K562 (cell line): Measurements from ENCODE around the gene KCP. TPM values are rescaled to one million over a fixed set of nuclear protein-coding genes. Genes with fewer than 3 reads are reported as not detected.
A peak's percentile ranks its signal among the peaks of the same experiment; 100 is the strongest.

Experiments
- BHLHE40 ChIP-seq: IDR thresholded peaks from 2 replicates; pipeline ENCODE4 v1.6.1; 2011; ENCODE audit warnings: low read length, improper control_type of control experiment
- ELF2 ChIP-seq: fragments of 250-450 bp; sonication (Bioruptor Pico); IDR thresholded peaks from 2 replicates; pipeline ENCODE4 v1.5.0; 2021; ENCODE audit warnings: mild to moderate bottlenecking
- ERF ChIP-seq: fragments of 450-650 bp; formaldehyde crosslinking; IDR thresholded peaks from 2 replicates; pipeline ENCODE4 v1.4.0; 2020; ENCODE audit warnings: mild to moderate bottlenecking, mixed read lengths
- HDAC1 ChIP-seq, 2 experiments: fragments of 450-650 bp; IDR thresholded peaks; 2 replicates each; pipeline ENCODE4 v1.6.1; 2016 to 2017; ENCODE audit warnings: inconsistent platforms in 1 of 2, mild to moderate bottlenecking in 1 of 2, moderate library complexity in 1 of 2
- KLF16 ChIP-seq: IDR thresholded peaks from 2 replicates; pipeline ENCODE4 v1.6.1; 2016; ENCODE audit warnings: antibody characterized with exemption
- PPARD ChIP-seq: fragments of 250-450 bp; sonication (Bioruptor Pico); IDR thresholded peaks from 2 replicates; pipeline ENCODE4 v1.8.0; 2022; ENCODE audit warnings: inconsistent platforms, mild to moderate bottlenecking, moderate library complexity
- SREBF1 ChIP-seq: fragments of 150-350 bp; IDR thresholded peaks from 2 replicates; pipeline ENCODE4 v1.6.1; 2014; ENCODE audit warnings: antibody characterized with exemption, low read depth, low read length, borderline replicate concordance
- SRSF1 ChIP-seq: fragments of 200-400 bp; formaldehyde crosslinking; IDR thresholded peaks from 2 replicates; pipeline ENCODE4 v1.6.1; 2017; ENCODE audit warnings: mild to moderate bottlenecking, low read depth, low read length, moderate library complexity
- ZNF175 ChIP-seq: fragments of 200-800 bp; sonication (Bioruptor generic); IDR thresholded peaks from 2 replicates; pipeline ENCODE4 v1.6.1; 2016; ENCODE audit warnings: low read depth, mild to moderate bottlenecking, missing genetic modification characterization, missing compliant biosample characterization
- ZNF184 ChIP-seq: sonication (generic); formaldehyde crosslinking; IDR thresholded peaks from 2 replicates; pipeline ENCODE4 v1.5.0; 2020; ENCODE audit warnings: missing genetic modification reagents
- ZNF830 ChIP-seq: fragments of 250-450 bp; sonication (Bioruptor Pico); IDR thresholded peaks from 2 replicates; pipeline ENCODE4 v1.5.0; 2021; ENCODE audit warnings: mild to moderate bottlenecking
- polyA plus RNA-seq, 8 experiments: library from polyadenylated mRNA; depleted of rRNA in 4 of 8; stranded (reverse) in 5 of 8; unstranded in 3 of 8; fragments of >200 nt; fragmentation: Nextera tagmentation in 2 of 8; fragmentation: Illumina TruSeq in 1 of 8; extraction: Ambion mirVana in 2 of 8; extraction: Trizol in 1 of 8; gene quantifications; 2 replicates each; pipeline versions ENCODE4 v1.2.1 to v1.2.3, GENCODE V29; 2011 to 2014; ENCODE audit warnings: inconsistent platforms in 1 of 8, missing spikeins in 1 of 8
- total RNA-seq, 7 experiments: library from RNA; depleted of rRNA in 6 of 7; stranded (reverse); fragments of >200 nt in 6 of 7; fragmentation: Illumina TruSeq in 2 of 7; extraction: Trizol in 2 of 7; gene quantifications; 2 replicates each; pipeline versions ENCODE4 v1.2.1 to v1.2.3, GENCODE V29; 2011 to 2021; ENCODE audit warnings: low replicate concordance in 1 of 7
- TF ChIP-seq, protein P1 (sequence below): fragments of 450-650 bp; IDR thresholded peaks from 2 replicates; pipeline ENCODE4 v1.6.1; 2014; ENCODE audit warnings: low read depth, mild to moderate bottlenecking, moderate library complexity, borderline replicate concordance
- TF ChIP-seq, protein P2 (sequence below): fragments of 450-650 bp; IDR thresholded peaks from 2 replicates; pipeline ENCODE4 v1.6.1; 2016; ENCODE audit warnings: antibody characterized with exemption
- TF ChIP-seq, protein P3 (sequence below): fragments of 250-450 bp; sonication (Bioruptor Pico); IDR thresholded peaks from 2 replicates; pipeline ENCODE4 v1.4.0; 2020; ENCODE audit warnings: mild to moderate bottlenecking, moderate library complexity
- TF ChIP-seq, protein P4 (sequence below): sonication (generic); formaldehyde crosslinking; IDR thresholded peaks from 2 replicates; pipeline ENCODE4 v1.8.1; 2023; ENCODE audit warnings: mild to moderate bottlenecking, missing genetic modification reagents
- TF ChIP-seq, protein P5 (sequence below): fragments of 200-800 bp; sonication (Bioruptor generic); IDR thresholded peaks from 2 replicates; pipeline ENCODE4 v1.6.1; 2017; ENCODE audit warnings: missing genetic modification characterization, missing compliant biosample characterization

KCP gene
- total and polyA plus RNA-seq, 9 of the 15 experiments (the other 6 are each of a cell fraction or from before 2014, with no cell fraction given): 0.06 to 0.17 (median 0.12) TPM; not detected in 3

DNA sequence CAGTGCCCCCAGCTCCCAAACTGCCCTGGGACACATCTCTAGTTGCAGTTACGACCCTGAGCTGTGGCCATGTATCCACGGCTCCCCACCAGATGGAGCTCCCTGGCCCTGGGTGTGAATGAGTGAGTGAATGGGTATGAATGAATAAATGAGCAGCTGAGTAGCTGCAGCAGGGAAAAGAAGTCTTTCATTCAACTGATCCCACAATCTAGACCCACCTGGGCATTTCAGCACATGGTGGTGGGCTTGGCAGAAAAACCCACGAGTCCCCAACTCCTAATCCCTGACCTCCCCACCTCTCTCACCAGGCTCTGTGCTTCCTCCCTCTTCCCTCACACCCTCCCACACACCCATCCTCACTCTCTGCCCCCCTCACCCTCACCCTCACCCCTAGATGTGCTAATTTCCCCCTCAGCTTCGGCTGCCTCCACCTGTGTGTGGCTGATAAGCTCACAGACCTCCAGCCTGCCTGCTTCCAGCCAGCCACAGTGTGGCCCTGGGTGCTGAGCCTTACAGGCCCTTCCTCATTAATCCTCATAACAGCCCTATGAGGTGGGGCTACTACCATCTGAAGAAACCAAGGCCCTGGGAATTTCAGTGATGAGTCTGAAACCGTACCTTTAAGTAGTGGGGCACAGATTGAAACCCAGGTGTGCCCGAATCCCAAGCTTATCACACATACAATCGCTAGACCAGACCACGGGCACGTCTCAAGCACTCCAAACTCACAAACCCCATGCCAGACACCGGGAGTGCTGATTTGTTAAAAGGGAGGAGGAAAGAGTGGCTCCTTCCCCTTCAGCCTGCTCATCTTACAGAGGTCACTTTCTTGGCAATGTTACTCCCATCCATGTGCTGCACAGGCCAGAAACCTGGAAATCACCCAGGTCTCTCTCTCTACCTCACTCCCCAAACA lies 50.1 kb downstream of the KCP start (continued):
- TF ChIP-seq, protein P1, sequence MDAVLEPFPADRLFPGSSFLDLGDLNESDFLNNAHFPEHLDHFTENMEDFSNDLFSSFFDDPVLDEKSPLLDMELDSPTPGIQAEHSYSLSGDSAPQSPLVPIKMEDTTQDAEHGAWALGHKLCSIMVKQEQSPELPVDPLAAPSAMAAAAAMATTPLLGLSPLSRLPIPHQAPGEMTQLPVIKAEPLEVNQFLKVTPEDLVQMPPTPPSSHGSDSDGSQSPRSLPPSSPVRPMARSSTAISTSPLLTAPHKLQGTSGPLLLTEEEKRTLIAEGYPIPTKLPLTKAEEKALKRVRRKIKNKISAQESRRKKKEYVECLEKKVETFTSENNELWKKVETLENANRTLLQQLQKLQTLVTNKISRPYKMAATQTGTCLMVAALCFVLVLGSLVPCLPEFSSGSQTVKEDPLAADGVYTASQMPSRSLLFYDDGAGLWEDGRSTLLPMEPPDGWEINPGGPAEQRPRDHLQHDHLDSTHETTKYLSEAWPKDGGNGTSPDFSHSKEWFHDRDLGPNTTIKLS: no peak
- peak; percentile 64; the same call in 1 of the 2 replicates for TF ChIP-seq ERF (CRISPR knock-in tag)
- TF ChIP-seq, protein P2, sequence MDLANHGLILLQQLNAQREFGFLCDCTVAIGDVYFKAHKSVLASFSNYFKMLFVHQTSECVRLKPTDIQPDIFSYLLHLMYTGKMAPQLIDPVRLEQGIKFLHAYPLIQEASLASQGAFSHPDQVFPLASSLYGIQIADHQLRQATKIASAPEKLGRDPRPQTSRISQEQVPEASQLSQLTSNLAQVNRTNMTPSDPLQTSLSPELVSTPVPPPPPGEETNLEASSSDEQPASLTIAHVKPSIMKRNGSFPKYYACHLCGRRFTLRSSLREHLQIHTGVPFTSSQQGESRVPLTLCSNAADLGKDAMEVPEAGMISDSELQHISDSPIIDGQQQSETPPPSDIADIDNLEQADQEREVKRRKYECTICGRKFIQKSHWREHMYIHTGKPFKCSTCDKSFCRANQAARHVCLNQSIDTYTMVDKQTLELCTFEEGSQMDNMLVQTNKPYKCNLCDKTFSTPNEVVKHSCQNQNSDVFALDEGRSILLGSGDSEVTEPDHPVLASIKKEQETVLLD: peak; percentile 96
- TF ChIP-seq PPARD (CRISPR knock-in tag): no peak
- peak; percentile 64 to 98; a peak in 3 of 4 replicates for TF ChIP-seq HDAC1 (IDR thresholded peaks at IDR 0.05)
- TF ChIP-seq ZNF184 (CRISPR knock-in tag): no peak
- 0 out of 2 replicates have a peak, but pooled peaks have one; percentile 4 for TF ChIP-seq SREBF1
- TF ChIP-seq, protein P3, sequence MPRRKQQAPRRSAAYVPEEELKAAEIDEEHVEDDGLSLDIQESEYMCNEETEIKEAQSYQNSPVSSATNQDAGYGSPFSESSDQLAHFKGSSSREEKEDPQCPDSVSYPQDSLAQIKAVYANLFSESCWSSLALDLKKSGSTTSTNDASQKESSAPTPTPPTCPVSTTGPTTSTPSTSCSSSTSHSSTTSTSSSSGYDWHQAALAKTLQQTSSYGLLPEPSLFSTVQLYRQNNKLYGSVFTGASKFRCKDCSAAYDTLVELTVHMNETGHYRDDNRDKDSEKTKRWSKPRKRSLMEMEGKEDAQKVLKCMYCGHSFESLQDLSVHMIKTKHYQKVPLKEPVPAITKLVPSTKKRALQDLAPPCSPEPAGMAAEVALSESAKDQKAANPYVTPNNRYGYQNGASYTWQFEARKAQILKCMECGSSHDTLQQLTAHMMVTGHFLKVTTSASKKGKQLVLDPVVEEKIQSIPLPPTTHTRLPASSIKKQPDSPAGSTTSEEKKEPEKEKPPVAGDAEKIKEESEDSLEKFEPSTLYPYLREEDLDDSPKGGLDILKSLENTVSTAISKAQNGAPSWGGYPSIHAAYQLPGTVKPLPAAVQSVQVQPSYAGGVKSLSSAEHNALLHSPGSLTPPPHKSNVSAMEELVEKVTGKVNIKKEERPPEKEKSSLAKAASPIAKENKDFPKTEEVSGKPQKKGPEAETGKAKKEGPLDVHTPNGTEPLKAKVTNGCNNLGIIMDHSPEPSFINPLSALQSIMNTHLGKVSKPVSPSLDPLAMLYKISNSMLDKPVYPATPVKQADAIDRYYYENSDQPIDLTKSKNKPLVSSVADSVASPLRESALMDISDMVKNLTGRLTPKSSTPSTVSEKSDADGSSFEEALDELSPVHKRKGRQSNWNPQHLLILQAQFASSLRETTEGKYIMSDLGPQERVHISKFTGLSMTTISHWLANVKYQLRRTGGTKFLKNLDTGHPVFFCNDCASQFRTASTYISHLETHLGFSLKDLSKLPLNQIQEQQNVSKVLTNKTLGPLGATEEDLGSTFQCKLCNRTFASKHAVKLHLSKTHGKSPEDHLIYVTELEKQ (CRISPR knock-in tag): no peak
- peak; percentile 89 for TF ChIP-seq KLF16
- no peak for TF ChIP-seq ZNF175
- TF ChIP-seq ZNF830 (CRISPR knock-in tag): 0 out of 2 replicates have a peak, but pooled peaks have one; percentile 13
- TF ChIP-seq ELF2 (CRISPR knock-in tag): no peak
- peak; percentile 50; the same call in 1 of the 2 replicates for TF ChIP-seq BHLHE40
- TF ChIP-seq, protein P4, sequence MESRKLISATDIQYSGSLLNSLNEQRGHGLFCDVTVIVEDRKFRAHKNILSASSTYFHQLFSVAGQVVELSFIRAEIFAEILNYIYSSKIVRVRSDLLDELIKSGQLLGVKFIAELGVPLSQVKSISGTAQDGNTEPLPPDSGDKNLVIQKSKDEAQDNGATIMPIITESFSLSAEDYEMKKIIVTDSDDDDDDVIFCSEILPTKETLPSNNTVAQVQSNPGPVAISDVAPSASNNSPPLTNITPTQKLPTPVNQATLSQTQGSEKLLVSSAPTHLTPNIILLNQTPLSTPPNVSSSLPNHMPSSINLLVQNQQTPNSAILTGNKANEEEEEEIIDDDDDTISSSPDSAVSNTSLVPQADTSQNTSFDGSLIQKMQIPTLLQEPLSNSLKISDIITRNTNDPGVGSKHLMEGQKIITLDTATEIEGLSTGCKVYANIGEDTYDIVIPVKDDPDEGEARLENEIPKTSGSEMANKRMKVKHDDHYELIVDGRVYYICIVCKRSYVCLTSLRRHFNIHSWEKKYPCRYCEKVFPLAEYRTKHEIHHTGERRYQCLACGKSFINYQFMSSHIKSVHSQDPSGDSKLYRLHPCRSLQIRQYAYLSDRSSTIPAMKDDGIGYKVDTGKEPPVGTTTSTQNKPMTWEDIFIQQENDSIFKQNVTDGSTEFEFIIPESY (CRISPR knock-in tag): peak; percentile 40; the same call in 1 of the 2 replicates
- TF ChIP-seq SRSF1: no peak
- TF ChIP-seq, protein P5, sequence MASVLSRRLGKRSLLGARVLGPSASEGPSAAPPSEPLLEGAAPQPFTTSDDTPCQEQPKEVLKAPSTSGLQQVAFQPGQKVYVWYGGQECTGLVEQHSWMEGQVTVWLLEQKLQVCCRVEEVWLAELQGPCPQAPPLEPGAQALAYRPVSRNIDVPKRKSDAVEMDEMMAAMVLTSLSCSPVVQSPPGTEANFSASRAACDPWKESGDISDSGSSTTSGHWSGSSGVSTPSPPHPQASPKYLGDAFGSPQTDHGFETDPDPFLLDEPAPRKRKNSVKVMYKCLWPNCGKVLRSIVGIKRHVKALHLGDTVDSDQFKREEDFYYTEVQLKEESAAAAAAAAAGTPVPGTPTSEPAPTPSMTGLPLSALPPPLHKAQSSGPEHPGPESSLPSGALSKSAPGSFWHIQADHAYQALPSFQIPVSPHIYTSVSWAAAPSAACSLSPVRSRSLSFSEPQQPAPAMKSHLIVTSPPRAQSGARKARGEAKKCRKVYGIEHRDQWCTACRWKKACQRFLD (CRISPR knock-in tag): no peak
